Measurements from ENCODE around the gene BAZ2A. TPM values are rescaled to one million over a fixed set of nuclear protein-coding genes. Genes with fewer than 3 reads are reported as not detected.

The BAZ2A gene
- total and polyA plus RNA-seq, 2 experiments from 2014 or later, result 109 to 111 TPM

GRCh38 chr12:56593909-56594621 lies 36.1 kb downstream of the BAZ2A start:
- H4K20me1 ChIP-seq (replicated peaks; ENCODE audit: insufficient read depth), result 0 out of 2 replicates have a peak, but pooled peaks cover 6% of the 10 kb centered on the region
- 0 out of 2 replicates have a peak, but pooled peaks cover 11% of the 10 kb centered on the region for H3K36me3 ChIP-seq (ENCODE audit: insufficient read depth)
- peaks cover 31% of the 10 kb centered on the region for H3K4me1 ChIP-seq (ENCODE audit: insufficient read depth)
- TF ChIP-seq CREB1 (CRISPR knock-in tag; IDR thresholded peaks at IDR 0.05; ENCODE audit: low read depth), result peak; percentile 59; the same call in 1 of the 2 replicates
- no peak for TF ChIP-seq EZH2phosphoT487 (IDR thresholded peaks at IDR 0.05; ENCODE audit: unreplicated experiment)
- peak; percentile 92 for TF ChIP-seq CTCF (conservative IDR thresholded peaks at IDR 0.05; ENCODE audit: low read depth in 2 of 2)
- no peak overlapping the region for H3K4me3 ChIP-seq
- Mint-ChIP-seq H3K9me3 (no peaks in the 10 kb centered on the region), H3K36me3 (ENCODE audit: low read depth) (peaks cover 27% of the 10 kb centered on the region), H3K4me3 (peak overlapping the region; percentile 0; the same call in 1 of the 3 replicates), H3K4me1 (peaks cover 45% of the 10 kb centered on the region), H3K27me3 (ENCODE audit: insufficient read depth, low read depth, poor library complexity) (peaks cover 13% of the 10 kb centered on the region), H3K27ac (peak overlapping the region; percentile 84)
- peak; percentile 77 for ATAC-seq
- no peaks in the 10 kb centered on the region for H3K27me3 ChIP-seq (ENCODE audit: insufficient read depth)
- no peak overlapping the region; the same call in 1 of the 2 replicates for H3K4me2 ChIP-seq
- no peaks in the 10 kb centered on the region for H3K79me2 ChIP-seq (replicated peaks; ENCODE audit: insufficient read depth)
- no peak overlapping the region for H2AFZ ChIP-seq
- no peaks in the 10 kb centered on the region for H3K9me2 ChIP-seq (ENCODE audit: insufficient read depth)
- DNase-seq (ENCODE audit: low spot score), result peak; percentile 92
- H3K27ac ChIP-seq (ENCODE audit: low read depth), result peak overlapping the region; percentile 53
- H3F3A ChIP-seq (replicated peaks; ENCODE audit: low read depth), result 0 out of 2 replicates have a peak, but pooled peaks cover 7% of the 10 kb centered on the region

GRCh38 chr12:56591961-56592360 lies 38.2 kb downstream of the BAZ2A start:
- H3K27ac ChIP-seq (ENCODE audit: low read depth), result peak overlapping the region; percentile 30; the same call in 1 of the 2 replicates
- no peaks in the 10 kb centered on the region for H3K36me3 ChIP-seq (ENCODE audit: insufficient read depth)
- H3K79me2 ChIP-seq (replicated peaks; ENCODE audit: insufficient read depth), result no peaks in the 10 kb centered on the region
- H3K4me3 ChIP-seq, result no peak overlapping the region
- Mint-ChIP-seq H3K27me3 (ENCODE audit: insufficient read depth, low read depth, poor library complexity) (peaks cover 11% of the 10 kb centered on the region), H3K9me3 (no peaks in the 10 kb centered on the region), H3K36me3 (ENCODE audit: low read depth) (peaks cover 6% of the 10 kb centered on the region; the same call in 2 of the 3 replicates), H3K4me1 (peaks cover 56% of the 10 kb centered on the region), H3K27ac (no peak overlapping the region), H3K4me3 (no peak overlapping the region; the same call in 2 of the 3 replicates)
- 0 out of 2 replicates have a peak, but pooled peaks cover 10% of the 10 kb centered on the region for H3F3A ChIP-seq (replicated peaks; ENCODE audit: low read depth)
- 0 out of 2 replicates have a peak, but pooled peaks cover 5% of the 10 kb centered on the region for H4K20me1 ChIP-seq (replicated peaks; ENCODE audit: insufficient read depth)
- no peaks in the 10 kb centered on the region for H3K27me3 ChIP-seq (ENCODE audit: insufficient read depth)
- H2AFZ ChIP-seq, result no peak overlapping the region
- no peak overlapping the region for H3K4me2 ChIP-seq
- H3K4me1 ChIP-seq (ENCODE audit: insufficient read depth), result peaks cover 44% of the 10 kb centered on the region
- no peaks in the 10 kb centered on the region for H3K9me2 ChIP-seq (ENCODE audit: insufficient read depth)
- ATAC-seq (no peak), DNase-seq (ENCODE audit: low spot score) (no peak)
- TF ChIP-seq POLR2AphosphoS5 (IDR thresholded peaks at IDR 0.05; ENCODE audit: low read depth) (no peak), CTCF (conservative IDR thresholded peaks at IDR 0.05; ENCODE audit: low read depth in 2 of 2) (no peak), EZH2 (IDR thresholded peaks at IDR 0.05; ENCODE audit: low read depth, unreplicated experiment) (no peak), ZNF331 (CRISPR knock-in tag; IDR thresholded peaks at IDR 0.05; ENCODE audit: low read depth) (no peak), ZNF462 (CRISPR knock-in tag; IDR thresholded peaks at IDR 0.05) (no peak), NANOG (IDR thresholded peaks at IDR 0.05; ENCODE audit: borderline replicate concordance) (no peak), CREB1 (CRISPR knock-in tag; IDR thresholded peaks at IDR 0.05; ENCODE audit: low read depth) (no peak)
